Stimulated activated CD8-positive, alpha-beta memory T cell treated with anti-CD3 and anti-CD28 coated beads, Interleukin-15, amount 100 ng/mL, for 4 hours (primary cell): ENCODE measurements around the gene FAT1.
"Not testable (repeated sequence)": the region's sequence is repeated elsewhere in the genome, so short reads cannot be mapped to it uniquely, and the experiment has no call there.

Experiments used
- DNase-seq, 2 donors: peaks; one replicate each; pipeline ENCODE4 v3.0.0-alpha.2; 2020; ENCODE audit warnings: low read depth in 2 of 2

FAT1 gene

GRCh38 chr4:186698028-186698427 is 25.6 kb downstream of the FAT1 start:
- no peak for DNase-seq

- DNase-seq: no peak
These were observed 28.3 kb downstream of the FAT1 start for GRCh38 chr4:186695392-186695791.

GRCh38 chr4:186693894-186694293 is 29.8 kb downstream of the FAT1 start:
- DNase-seq: no peak

- no peak for DNase-seq
These were observed 30.4 kb downstream of the FAT1 start for GRCh38 chr4:186693159-186693815.

GRCh38 chr4:186691396-186691795 is 32.3 kb downstream of the FAT1 start:
- DNase-seq: no peak

- DNase-seq: no peak
These were observed 34.2 kb downstream of the FAT1 start for GRCh38 chr4:186689476-186689875.

GRCh38 chr4:186688150-186688943 is 35.3 kb downstream of the FAT1 start:
- DNase-seq: no peak

GRCh38 chr4:186687265-186687664 is 36.4 kb downstream of the FAT1 start:
- no peak for DNase-seq

GRCh38 chr4:186685767-186686183 is 37.9 kb downstream of the FAT1 start:
- DNase-seq: no peak

GRCh38 chr4:186684889-186685309 is 38.8 kb downstream of the FAT1 start:
- DNase-seq: no peak

GRCh38 chr4:186684220-186684619 is 39.4 kb downstream of the FAT1 start:
- no peak for DNase-seq

- DNase-seq: no peak
These were observed 43.0 kb downstream of the FAT1 start for GRCh38 chr4:186680641-186681040.

GRCh38 chr4:186676531-186677161 is 47.0 kb downstream of the FAT1 start:
- no peak for DNase-seq

GRCh38 chr4:186669735-186670134 is 53.9 kb downstream of the FAT1 start:
- no peak for DNase-seq

GRCh38 chr4:186669159-186669731 is 54.4 kb downstream of the FAT1 start:
- no peak for DNase-seq

GRCh38 chr4:186666750-186667149 is 56.9 kb downstream of the FAT1 start:
- no peak for DNase-seq

- no peak for DNase-seq
These were observed 57.4 kb downstream of the FAT1 start for GRCh38 chr4:186666252-186666651.

- no peak for DNase-seq
These were observed 63.3 kb downstream of the FAT1 start for GRCh38 chr4:186660403-186660802.

GRCh38 chr4:186659935-186660334 is 63.7 kb downstream of the FAT1 start:
- DNase-seq: no peak

GRCh38 chr4:186659456-186659855 is 64.2 kb downstream of the FAT1 start:
- not testable (repeated sequence) for DNase-seq

GRCh38 chr4:186658657-186659056 is 65.0 kb downstream of the FAT1 start:
- no peak for DNase-seq

- no peak for DNase-seq
These were observed 65.9 kb downstream of the FAT1 start for GRCh38 chr4:186657764-186658163.
